Naive thymus-derived CD4-positive, alpha-beta T cell (primary cell): ENCODE results near the gene ADA. TPM values are rescaled to one million over a fixed set of nuclear protein-coding genes. Genes with fewer than 3 reads are reported as not detected.
"Not testable (repeated sequence)": the region's sequence is repeated elsewhere in the genome, so short reads cannot be mapped to it uniquely, and the experiment has no call there.

ENCODE experiments used
- ATAC-seq: fragments of 150-1000 bp; cut with Tn5 transposase; 2 replicates; pipeline ENCODE4 v1.10.0; 2021; ENCODE audit warnings: mild to moderate bottlenecking, moderate library complexity
- CTCF ChIA-PET: fragments of 350-600 bp; sonication (Branson Sonifier 250); formaldehyde crosslinking; loops from one replicate; lab custom pipeline; 2021; ENCODE audit warnings: antibody characterized with exemption; lab: Charles Lee
- POLR2A ChIA-PET: fragments of 350-600 bp; sonication (Branson Sonifier 250); formaldehyde crosslinking; loops from one replicate; lab custom pipeline; 2021; ENCODE audit warnings: antibody characterized with exemption, inconsistent platforms; lab: Charles Lee
- DNase-seq, 9 donors: peaks; one replicate each; pipeline versions ENCODE4 v3.0.0 to v3.0.0-alpha.2; 2020 to 2022; ENCODE audit warnings: mixed read lengths in 1 of 9
- H3K27ac ChIP-seq: one replicate; pipeline ENCODE4 v1.7.0; 2013; ENCODE audit warnings: mild to moderate bottlenecking, low read depth, low read length, moderate library complexity
- H3K27me3 ChIP-seq, 2 donors: one replicate each; pipeline ENCODE4 v1.7.0; 2013; ENCODE audit warnings: low read length in 2 of 2, mild to moderate bottlenecking in 2 of 2, moderate library complexity in 2 of 2; ENCODE audit not compliant: control insufficient read depth in 2 of 2, insufficient read depth in 2 of 2
- H3K36me3 ChIP-seq, 3 experiments: 1 replicate in 2 of 3; 2 replicates in 1 of 3; pipeline ENCODE4 v1.7.0; 2013; ENCODE audit warnings: low read length in 3 of 3, mild to moderate bottlenecking in 3 of 3, moderate library complexity in 1 of 3; ENCODE audit not compliant: insufficient read depth in 3 of 3, control insufficient read depth in 2 of 3
- H3K4me1 ChIP-seq, 2 donors: one replicate each; pipeline ENCODE4 v1.7.0; 2013; ENCODE audit warnings: low read length in 2 of 2, mild to moderate bottlenecking in 2 of 2, moderate library complexity in 1 of 2; ENCODE audit not compliant: control insufficient read depth in 2 of 2, insufficient read depth in 2 of 2
- H3K4me3 ChIP-seq: 2 replicates; pipeline ENCODE4 v1.7.0; 2013; ENCODE audit warnings: mild to moderate bottlenecking, low read length
- H3K9me3 ChIP-seq, 3 experiments: 1 replicate in 2 of 3; 2 replicates in 1 of 3; pipeline ENCODE4 v1.7.0; 2013; ENCODE audit warnings: low read length in 3 of 3; ENCODE audit not compliant: control insufficient read depth in 2 of 3
- H3K27ac Mint-ChIP-seq, 9 donors: one replicate each; pipeline ENCODE4 v1.8.0; 2020 to 2022; ENCODE audit warnings: mixed read lengths in 9 of 9, mild to moderate bottlenecking in 8 of 9, moderate library complexity in 5 of 9, inconsistent platforms in 2 of 9
- H3K27me3 Mint-ChIP-seq, 5 donors: one replicate each; pipeline ENCODE4 v1.8.0; 2021 to 2022; ENCODE audit warnings: mixed read lengths in 5 of 5, mild to moderate bottlenecking in 1 of 5
- H3K36me3 Mint-ChIP-seq, 5 donors: one replicate each; pipeline ENCODE4 v1.8.0; 2020 to 2022; ENCODE audit warnings: mixed read lengths in 5 of 5, mild to moderate bottlenecking in 3 of 5, inconsistent platforms in 1 of 5
- H3K4me1 Mint-ChIP-seq, 7 donors: one replicate each; pipeline ENCODE4 v1.8.0; 2020 to 2022; ENCODE audit warnings: mixed read lengths in 7 of 7, mild to moderate bottlenecking in 3 of 7, inconsistent platforms in 1 of 7
- H3K4me3 Mint-ChIP-seq, 10 donors: one replicate each; pipeline ENCODE4 v1.8.0; 2020 to 2022; ENCODE audit warnings: mild to moderate bottlenecking in 10 of 10, mixed read lengths in 10 of 10, moderate library complexity in 6 of 10, inconsistent platforms in 2 of 10
- H3K9me3 Mint-ChIP-seq, 11 donors: one replicate each; pipeline ENCODE4 v1.8.0; 2020 to 2022; ENCODE audit warnings: mixed read lengths in 11 of 11, mild to moderate bottlenecking in 4 of 11, inconsistent platforms in 1 of 11, moderate library complexity in 1 of 11
- intact Hi-C, 2 donors: fragments of 100-400 bp; cut with micrococcal nuclease; formaldehyde crosslinking; loops; one replicate each; pipeline ENCODE4 v1.15.1; 2023
- polyA plus RNA-seq, 2 donors: library from polyadenylated mRNA; unstranded; fragments of 300-500 nt; fragmentation: Illumina TruSeq; gene quantifications; one replicate each; pipeline ENCODE4 v1.2.3, GENCODE V29; 2021
- total RNA-seq, 6 experiments: library from RNA in 5 of 6; stranded (reverse) in 5 of 6; gene quantifications; 1 replicate in 5 of 6; 2 replicates in 1 of 6; pipeline ENCODE4 v1.2.3 and lab custom pipeline; 2021 to 2026

The ADA gene
- total RNA-seq: 100 to 1,000 TPM in 1 of 5 experiments, 10 to 100 TPM in 4; 26.1 to 103 (median 28.2) TPM
- polyA plus RNA-seq: 10 to 100 TPM; 40.8 to 41.1 TPM
- 38.5 reads per million, percentile 65 among the genes with 10 or more reads in this experiment for total RNA-seq (lab: John Stamatoyannopoulos, UW)

DNA sequence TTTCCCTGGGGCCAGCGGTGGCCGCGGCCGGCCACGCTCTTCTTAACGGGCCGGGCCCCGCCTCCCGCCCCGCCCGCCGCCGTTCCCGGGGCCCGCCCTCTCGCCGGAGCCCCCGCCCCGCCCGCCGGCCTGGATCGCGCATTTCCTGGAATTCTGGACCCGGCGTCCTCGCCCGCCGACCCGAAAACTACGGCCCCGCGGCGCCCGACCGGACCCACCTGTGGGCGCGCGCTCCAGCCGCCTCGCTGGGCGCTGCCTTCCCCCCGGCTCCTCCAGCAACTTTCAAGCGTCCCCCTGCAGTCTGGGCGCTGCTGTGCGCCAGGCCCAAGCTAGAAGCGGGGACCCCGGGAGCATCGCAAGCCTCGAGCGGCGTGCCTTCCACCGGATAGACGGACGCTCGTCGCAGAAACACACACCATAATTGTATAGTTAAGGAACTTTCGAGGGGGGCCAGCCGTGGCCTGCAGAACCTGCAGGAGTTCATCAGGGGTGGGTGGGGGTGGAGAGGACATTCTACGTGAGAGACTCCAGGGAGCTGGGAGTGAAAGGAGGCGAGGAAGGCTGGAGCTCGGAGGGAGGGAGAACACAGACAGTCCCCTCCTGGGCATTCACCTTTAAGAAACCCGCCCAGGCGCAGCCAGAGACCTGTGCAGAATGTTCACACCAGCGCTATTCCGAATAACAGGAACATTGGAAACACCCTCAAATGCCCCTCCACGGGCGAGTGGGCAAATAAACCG is at the start of gene ADA:
Gene ADA (minus strand): TSS at position 16 of the 740 bp plus-strand sequence. CDS start 92 bp downstream, outside the sequence.
- peak; percentile 70 for ATAC-seq
- H3K36me3 ChIP-seq: no peaks in the 10 kb centered on the region
- Mint-ChIP-seq H3K36me3 (peaks cover 0 to 49% (median 4%) of the 10 kb centered on the region in 5 donors), H3K27ac (peak within 1 kb of the TSS; percentile 88 to 98 (median 95)), H3K27me3 (no peaks in the 10 kb centered on the region), H3K4me1 (peaks cover 40 to 57% (median 55%) of the 10 kb centered on the region in 7 donors), H3K9me3 (peaks cover 0 to 1% (median 0%) of the 10 kb centered on the region in 11 donors), H3K4me3 (peak within 1 kb of the TSS; percentile 81 to 96 (median 94))
- no peaks in the 10 kb centered on the region for H3K27me3 ChIP-seq
- ChIA-PET POLR2A (interaction anchor here (0.8 to 11.4 kb wide), 11 partner anchors 8 to 315 kb away, joined by 3 to 122 read pairs (median 6); partner anchors contain the start of genes SERINC3 and YWHAB), CTCF (interaction anchor here (0.9 to 1.8 kb wide), 5 partner anchors 20 to 80 kb away, joined by 3 to 8 read pairs (median 4); no protein-coding TSS in a partner anchor)
- peak; percentile 26 to 70 (median 48) for DNase-seq
- H3K27ac ChIP-seq: peak within 1 kb of the TSS; percentile 73
- H3K4me3 ChIP-seq: peak within 1 kb of the TSS; percentile 73
- no peaks in the 10 kb centered on the region for H3K9me3 ChIP-seq
- H3K4me1 ChIP-seq: peaks cover 38 to 43% of the 10 kb centered on the region in 2 donors
- intact Hi-C loops: loop anchor here (1.0 to 5.0 kb wide), 11 partner anchors 9 to 765 kb away; partner anchors contain the start of genes OSER1 (in 1 of the 2), PIGT (in 1 of the 2), SERINC3 (in 1 of the 2) and STK4 (in 1 of the 2)

DNA sequence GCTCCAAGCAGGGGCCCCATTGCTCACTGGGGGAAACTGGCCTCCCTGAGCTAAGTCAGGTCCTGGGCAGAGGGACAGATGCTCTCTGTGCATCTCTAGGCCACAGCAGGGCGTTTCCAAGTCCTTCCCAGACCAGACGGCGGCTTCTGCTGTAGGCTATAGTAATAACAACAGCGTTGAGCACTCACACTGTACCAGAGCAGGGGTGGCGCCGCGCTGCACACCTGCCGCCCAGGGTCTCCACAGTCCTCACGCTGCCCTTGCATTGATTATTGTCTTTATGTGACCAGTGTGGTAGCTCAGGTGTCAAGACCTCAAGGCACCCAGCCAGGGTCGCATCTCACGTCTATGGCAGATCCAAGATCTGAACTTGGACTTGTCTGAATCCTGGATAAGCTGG is 48.8 kb upstream of the ADA start:
- no peaks in the 10 kb centered on the region for H3K36me3 Mint-ChIP-seq
- Histone ChIP-seq H3K4me3 (no peak overlapping the region), H3K9me3 (no peaks in the 10 kb centered on the region), H3K36me3 (no peaks in the 10 kb centered on the region), H3K4me1 (no peaks in the 10 kb centered on the region), H3K27me3 (peaks cover 0 to 3% of the 10 kb centered on the region in 2 donors), H3K27ac (no peak overlapping the region)
- H3K4me1 Mint-ChIP-seq: peaks cover 0 to 5% (median 0%) of the 10 kb centered on the region in 7 donors
- ChIA-PET POLR2A (no interaction called here), CTCF (interaction anchor here (0.6 kb wide), 1 partner anchor 171 kb away, joined by 4 read pairs; no protein-coding TSS in a partner anchor)
- H3K27ac Mint-ChIP-seq: no peak overlapping the region
- ATAC-seq (no peak), DNase-seq (no peak)
- no peak overlapping the region for H3K4me3 Mint-ChIP-seq
- intact Hi-C loops: no loop called here
- H3K27me3 Mint-ChIP-seq: no peaks in the 10 kb centered on the region
- no peaks in the 10 kb centered on the region for H3K9me3 Mint-ChIP-seq

GRCh38 chr20:44698351-44698750 is 46.9 kb upstream of the ADA start:
- ChIA-PET CTCF (no interaction called here), POLR2A (no interaction called here)
- no peaks in the 10 kb centered on the region for H3K9me3 Mint-ChIP-seq
- no peak overlapping the region for H3K4me3 ChIP-seq
- H3K36me3 Mint-ChIP-seq: no peaks in the 10 kb centered on the region
- no peak for DNase-seq
- no peak overlapping the region for H3K4me3 Mint-ChIP-seq
- H3K36me3 ChIP-seq: no peaks in the 10 kb centered on the region
- no peak overlapping the region for H3K27ac Mint-ChIP-seq
- no peak for ATAC-seq
- H3K27me3 Mint-ChIP-seq: no peaks in the 10 kb centered on the region
- H3K4me1 ChIP-seq: no peaks in the 10 kb centered on the region
- no peaks in the 10 kb centered on the region for H3K9me3 ChIP-seq
- peaks cover 0 to 3% of the 10 kb centered on the region in 2 donors for H3K27me3 ChIP-seq
- H3K27ac ChIP-seq: no peak overlapping the region
- H3K4me1 Mint-ChIP-seq: peaks cover 0 to 7% (median 0%) of the 10 kb centered on the region in 7 donors
- intact Hi-C loops: no loop called here

- H3K27me3 ChIP-seq, POLR2A ChIA-PET, H3K4me1 ChIP-seq, H3K36me3 Mint-ChIP-seq, H3K27ac ChIP-seq, intact Hi-C loops, H3K27me3 Mint-ChIP-seq, DNase-seq, H3K4me3 ChIP-seq, H3K9me3 Mint-ChIP-seq, H3K36me3 ChIP-seq, ATAC-seq, H3K4me3 Mint-ChIP-seq, H3K4me1 Mint-ChIP-seq, H3K9me3 ChIP-seq: not testable (repeated sequence)
- CTCF ChIA-PET: interaction anchor here (0.6 kb wide), 2 partner anchors 26 to 481 kb away, joined by 3 to 5 read pairs; no protein-coding TSS in a partner anchor
- H3K27ac Mint-ChIP-seq: peak overlapping the region in 1 of 9 donors; percentile 13
Measured at GRCh38 chr20:44697041-44697440, 45.5 kb upstream of the ADA start.

DNA sequence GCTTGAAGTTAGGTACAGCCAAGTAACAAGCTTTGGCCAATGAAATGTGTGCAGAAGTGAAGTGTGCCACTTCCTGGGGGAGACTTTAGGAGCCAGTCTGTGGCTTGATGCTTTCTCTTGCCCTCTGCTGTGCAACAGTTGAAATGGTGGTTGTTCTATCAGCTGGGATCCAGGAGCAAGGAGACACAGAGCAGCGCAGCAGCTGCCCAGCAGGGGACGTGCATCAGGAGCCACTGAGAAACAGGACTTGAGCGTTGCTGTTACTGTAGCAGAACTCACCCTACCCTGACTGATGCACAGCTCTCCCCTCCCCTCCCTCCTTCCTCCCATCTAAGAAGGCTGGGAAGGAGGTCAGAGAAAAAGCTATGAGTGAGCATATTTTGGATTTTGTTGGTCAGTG is 44.8 kb upstream of the ADA start:
- ChIA-PET POLR2A (no interaction called here), CTCF (no interaction called here)
- intact Hi-C loops: no loop called here
- peaks cover 0 to 5% (median 0%) of the 10 kb centered on the region in 5 donors for H3K36me3 Mint-ChIP-seq
- no peaks in the 10 kb centered on the region for H3K4me1 ChIP-seq
- H3K36me3 ChIP-seq: no peaks in the 10 kb centered on the region
- peak overlapping the region in 1 of 9 donors; percentile 12 for H3K27ac Mint-ChIP-seq
- no peaks in the 10 kb centered on the region for H3K9me3 ChIP-seq
- no peaks in the 10 kb centered on the region for H3K27me3 Mint-ChIP-seq
- DNase-seq: no peak
- H3K27me3 ChIP-seq: no peaks in the 10 kb centered on the region
- H3K4me3 Mint-ChIP-seq: no peak overlapping the region
- peaks cover 0 to 7% (median 0%) of the 10 kb centered on the region in 7 donors for H3K4me1 Mint-ChIP-seq
- H3K4me3 ChIP-seq: no peak overlapping the region
- ATAC-seq: no peak
- no peak overlapping the region for H3K27ac ChIP-seq
- peaks cover 0 to 6% (median 0%) of the 10 kb centered on the region in 11 donors for H3K9me3 Mint-ChIP-seq

DNA sequence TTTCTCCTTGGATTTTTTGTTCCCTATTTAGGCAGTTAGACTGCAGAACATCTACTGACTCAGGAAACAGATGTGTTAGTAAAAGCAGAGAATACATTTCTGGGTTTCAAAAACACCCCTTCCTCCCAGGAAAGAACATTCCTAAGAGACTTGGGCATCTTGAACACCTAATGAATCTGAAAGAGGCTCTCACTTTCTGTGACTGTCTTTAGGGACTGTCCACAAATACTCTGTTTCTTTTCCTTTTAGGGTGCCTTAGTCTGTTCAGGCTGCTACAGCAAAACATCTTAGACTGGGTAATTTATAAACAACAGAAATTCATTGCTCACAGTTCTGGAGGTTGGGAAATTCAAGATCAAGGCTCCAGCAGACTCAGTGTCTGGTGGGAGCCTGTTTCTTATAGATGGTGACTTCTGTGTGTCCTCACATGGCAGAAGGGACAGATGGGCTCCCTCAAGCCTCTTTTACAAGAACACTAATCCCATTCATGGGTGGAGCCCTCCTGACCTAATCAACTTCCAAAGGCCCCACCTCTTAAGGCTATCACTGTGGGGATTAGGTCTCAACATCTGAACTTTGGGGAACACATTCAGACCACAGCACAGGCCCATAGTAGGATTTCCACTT is 44.3 kb upstream of the ADA start:
- no peak for DNase-seq
- H3K27ac ChIP-seq: no peak overlapping the region
- no peaks in the 10 kb centered on the region for H3K9me3 ChIP-seq
- peak overlapping the region in 1 of 9 donors; percentile 12 for H3K27ac Mint-ChIP-seq
- no peaks in the 10 kb centered on the region for H3K4me1 ChIP-seq
- CTCF ChIA-PET: no interaction called here
- peaks cover 0 to 6% (median 0%) of the 10 kb centered on the region in 11 donors for H3K9me3 Mint-ChIP-seq
- H3K27me3 Mint-ChIP-seq: no peaks in the 10 kb centered on the region
- intact Hi-C loops: no loop called here
- no peaks in the 10 kb centered on the region for H3K36me3 ChIP-seq
- ATAC-seq: no peak
- POLR2A ChIA-PET: no interaction called here
- no peak overlapping the region for H3K4me3 ChIP-seq
- peaks cover 0 to 5% (median 0%) of the 10 kb centered on the region in 5 donors for H3K36me3 Mint-ChIP-seq
- no peak overlapping the region for H3K4me3 Mint-ChIP-seq
- peaks cover 0 to 7% (median 0%) of the 10 kb centered on the region in 7 donors for H3K4me1 Mint-ChIP-seq
- no peaks in the 10 kb centered on the region for H3K27me3 ChIP-seq
